Measurements from ENCODE around the gene FKBP6. TPM values are rescaled to one million over a fixed set of nuclear protein-coding genes. Genes with fewer than 3 reads are reported as not detected.

Gene FKBP6
- total and polyA plus RNA-seq, 9 of the 15 experiments (the other 6 are each of a cell fraction or from before 2014, with no cell fraction given): not detected

GRCh38 chr7:73376671-73377412 is 48.9 kb downstream of the FKBP6 start:
- Histone ChIP-seq H3K9me1 (ENCODE audit: control insufficient read depth, insufficient read depth, low read length) (no peaks in the 10 kb centered on the region), H2AFZ (ENCODE audit: low read depth, low read length) (no peak overlapping the region), H3K27ac (ENCODE audit: extremely low read depth, low read depth, low read length) (no peak overlapping the region), H3K4me2 (ENCODE audit: insufficient read depth, low read length) (no peak overlapping the region), H4K20me1 (replicated peaks; ENCODE audit: control insufficient read depth, insufficient read depth, low read length) (no peaks in the 10 kb centered on the region), H3K9me3 (replicated peaks; ENCODE audit: control insufficient read depth, insufficient read depth, low read depth, low read length) (no peaks in the 10 kb centered on the region; the same call in 1 of the 2 replicates), H3K36me3 (ENCODE audit: control insufficient read depth, insufficient read depth, low read length) (no peaks in the 10 kb centered on the region), H3K79me2 (ENCODE audit: control insufficient read depth, insufficient read depth, low read length) (no peaks in the 10 kb centered on the region), H3K27me3 (ENCODE audit: control insufficient read depth in 2 of 2, insufficient read depth in 2 of 2, low read length in 2 of 2) (peaks cover 8 to 38% of the 10 kb centered on the region in 2 experiments; a peak in 4 of 5 replicates), H3K9ac (ENCODE audit: insufficient read depth in 1 of 2, low read depth in 2 of 2, low read length in 2 of 2) (no peak overlapping the region), H3K4me1 (replicated peaks in 1 of 2; ENCODE audit: control insufficient read depth in 2 of 2, insufficient read depth in 2 of 2, low read length in 2 of 2) (no peaks in the 10 kb centered on the region), H3K4me3 (no peak overlapping the region)
- intact Hi-C loops (cut with micrococcal nuclease): no loop called here
- ATAC-seq (no peak), FAIRE-seq (no peak), DNase-seq (ENCODE audit: extremely low read depth in 1 of 4, low spot score in 3 of 4) (peak in 1 of 4 experiments; percentile 8)
- ChIA-PET POLR2A (no interaction called here), CTCF (ENCODE audit: low intra/inter-chr PET ratio) (no interaction called here)
- TF ChIP-seq ZNF197 (CRISPR knock-in tag; IDR thresholded peaks at IDR 0.05; ENCODE audit: low read depth) (no peak), MBD2 (IDR thresholded peaks at IDR 0.05; ENCODE audit: borderline replicate concordance, low read depth) (no peak), SETDB1 (IDR thresholded peaks at IDR 0.05; ENCODE audit: low read length) (no peak), CHCHD3 (CRISPR knock-in tag; IDR thresholded peaks at IDR 0.05) (no peak), KDM2B (CRISPR knock-in tag; IDR thresholded peaks at IDR 0.05) (no peak), SRF (CRISPR knock-in tag; IDR thresholded peaks at IDR 0.05) (no peak), TAF9B (IDR thresholded peaks at IDR 0.05; ENCODE audit: partially characterized antibody) (no peak), FOXA1 (IDR thresholded peaks at IDR 0.05; ENCODE audit: borderline replicate concordance) (no peak), CREBBP (IDR thresholded peaks at IDR 0.05; ENCODE audit: low read depth, low read length) (no peak), ESRRB (CRISPR knock-in tag; IDR thresholded peaks at IDR 0.05; ENCODE audit: borderline replicate concordance) (no peak), MYNN (IDR thresholded peaks at IDR 0.05) (no peak), MYNN (CRISPR knock-in tag; IDR thresholded peaks at IDR 0.05) (no peak), FOXJ3 (CRISPR knock-in tag; IDR thresholded peaks at IDR 0.05) (no peak), RAD21 (CRISPR knock-in tag; conservative IDR thresholded peaks at IDR 0.05 in 1 of 2, IDR thresholded peaks at IDR 0.05 in 1 of 2) (no peak), MCM3 (IDR thresholded peaks at IDR 0.05) (no peak), FOSL1 (tag; conservative IDR thresholded peaks at IDR 0.05) (no peak), KLF13 (tag; IDR thresholded peaks at IDR 0.05; ENCODE audit: borderline replicate concordance, low read depth) (no peak), HDAC2 (IDR thresholded peaks at IDR 0.05) (no peak)
- in situ Hi-C loops (cut with MboI): no loop called here
- 18% methylated on average over 20 of the region's 20 CpGs for WGBS (ENCODE audit: insufficient coverage, low coverage, missing lambda C conversion rate)
- BruUV-seq (replicated peaks): no TSS peak
